ENCODE results near the gene EFCAB6.

DNA sequence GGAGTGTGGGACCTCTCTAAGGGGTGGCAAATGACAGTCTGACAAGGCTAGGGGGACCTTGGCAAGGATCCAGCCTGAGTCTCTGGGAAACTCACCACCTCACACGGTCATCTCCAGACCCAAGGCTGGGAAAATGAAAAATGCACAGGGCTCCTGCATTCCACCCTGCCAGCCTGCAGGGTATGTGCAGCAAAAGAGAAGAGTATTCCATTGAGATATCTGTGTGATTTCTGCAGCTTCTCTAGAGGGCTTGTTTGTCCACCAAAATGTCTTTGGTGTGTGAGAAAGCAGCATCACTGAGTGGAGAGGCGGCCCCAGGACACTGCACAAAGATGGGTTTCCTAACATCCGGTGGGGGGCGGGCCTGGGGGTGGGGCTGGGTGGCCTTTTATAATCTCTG, 177.8 kb downstream of the EFCAB6 start:
- no peak for TF ChIP-seq EZH2phosphoT487 (IDR thresholded peaks at IDR 0.05; ENCODE audit: borderline replicate concordance, low read depth, low read length)
- TF ChIP-seq, protein P1, sequence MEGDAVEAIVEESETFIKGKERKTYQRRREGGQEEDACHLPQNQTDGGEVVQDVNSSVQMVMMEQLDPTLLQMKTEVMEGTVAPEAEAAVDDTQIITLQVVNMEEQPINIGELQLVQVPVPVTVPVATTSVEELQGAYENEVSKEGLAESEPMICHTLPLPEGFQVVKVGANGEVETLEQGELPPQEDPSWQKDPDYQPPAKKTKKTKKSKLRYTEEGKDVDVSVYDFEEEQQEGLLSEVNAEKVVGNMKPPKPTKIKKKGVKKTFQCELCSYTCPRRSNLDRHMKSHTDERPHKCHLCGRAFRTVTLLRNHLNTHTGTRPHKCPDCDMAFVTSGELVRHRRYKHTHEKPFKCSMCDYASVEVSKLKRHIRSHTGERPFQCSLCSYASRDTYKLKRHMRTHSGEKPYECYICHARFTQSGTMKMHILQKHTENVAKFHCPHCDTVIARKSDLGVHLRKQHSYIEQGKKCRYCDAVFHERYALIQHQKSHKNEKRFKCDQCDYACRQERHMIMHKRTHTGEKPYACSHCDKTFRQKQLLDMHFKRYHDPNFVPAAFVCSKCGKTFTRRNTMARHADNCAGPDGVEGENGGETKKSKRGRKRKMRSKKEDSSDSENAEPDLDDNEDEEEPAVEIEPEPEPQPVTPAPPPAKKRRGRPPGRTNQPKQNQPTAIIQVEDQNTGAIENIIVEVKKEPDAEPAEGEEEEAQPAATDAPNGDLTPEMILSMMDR (conservative IDR thresholded peaks at IDR 0.05; ENCODE audit: low read length): no peak
